Measurements from ENCODE around the gene SNX6.
"Not testable (repeated sequence)": the region's sequence is repeated elsewhere in the genome, so short reads cannot be mapped to it uniquely, and the experiment has no call there.

The SNX6 gene

DNA sequence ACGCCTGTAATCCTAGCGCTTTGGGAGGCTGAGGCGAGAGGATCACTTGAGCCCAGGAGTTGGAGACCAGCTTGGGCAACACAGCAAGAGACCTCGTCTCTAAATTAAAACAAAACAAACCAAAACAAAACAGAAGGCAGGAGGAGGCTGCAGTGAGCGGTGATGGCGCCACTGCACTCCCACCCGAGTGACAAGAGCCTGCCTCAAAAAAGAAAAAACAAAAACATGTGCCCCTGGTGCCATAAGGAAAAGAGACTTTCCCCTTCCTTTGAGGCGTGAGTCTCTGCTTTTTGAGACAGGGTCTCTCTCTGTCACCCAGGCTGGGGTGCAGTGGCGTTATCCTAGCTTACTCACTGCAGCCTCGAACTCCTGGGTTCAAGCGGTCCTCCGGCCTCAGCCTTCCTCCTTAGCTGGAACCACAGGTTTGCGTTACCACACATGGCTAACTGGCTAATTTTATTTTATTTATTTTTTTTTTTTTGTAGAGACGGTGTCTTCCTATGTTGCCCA, 81.4 kb downstream of the SNX6 start:
- Histone ChIP-seq H3K27ac (peak overlapping the region in 7 of 11 experiments; percentile 2 to 56 (median 25); a peak in 10 of 22 replicates), H3K4me1 (peaks cover 24 to 53% (median 42%) of the 10 kb centered on the region in 10 experiments), H3K4me2 (peak overlapping the region; percentile 48 to 80 (median 68)), H3K9ac (peak overlapping the region in 10 of 11 experiments; percentile 18 to 56 (median 42); a peak in 15 of 22 replicates), H3K27me3 (no peaks in the 10 kb centered on the region), H3K4me3 (peak overlapping the region in 2 of 10 experiments; percentile 22 to 29; a peak in 1 of 20 replicates), H3K9me3 (replicated peaks in 1 of 11) (no peaks in the 10 kb centered on the region), H4K20me1 (no peaks in the 10 kb centered on the region), H3K36me3 (no peaks in the 10 kb centered on the region)
- no peak for TF ChIP-seq Cebpa-rat (IDR thresholded peaks at IDR 0.05)

GRCh38 chr14:34547136-34547520, 82.8 kb downstream of the SNX6 start:
- H3K4me2 ChIP-seq; H3K9me3 ChIP-seq (replicated peaks in 1 of 11); H3K9ac ChIP-seq; H4K20me1 ChIP-seq; H3K27me3 ChIP-seq; H3K36me3 ChIP-seq; H3K27ac ChIP-seq; H3K4me3 ChIP-seq: not testable (repeated sequence)
- peaks cover 24 to 45% (median 39%) of the 10 kb centered on the region in 10 experiments for H3K4me1 ChIP-seq

DNA sequence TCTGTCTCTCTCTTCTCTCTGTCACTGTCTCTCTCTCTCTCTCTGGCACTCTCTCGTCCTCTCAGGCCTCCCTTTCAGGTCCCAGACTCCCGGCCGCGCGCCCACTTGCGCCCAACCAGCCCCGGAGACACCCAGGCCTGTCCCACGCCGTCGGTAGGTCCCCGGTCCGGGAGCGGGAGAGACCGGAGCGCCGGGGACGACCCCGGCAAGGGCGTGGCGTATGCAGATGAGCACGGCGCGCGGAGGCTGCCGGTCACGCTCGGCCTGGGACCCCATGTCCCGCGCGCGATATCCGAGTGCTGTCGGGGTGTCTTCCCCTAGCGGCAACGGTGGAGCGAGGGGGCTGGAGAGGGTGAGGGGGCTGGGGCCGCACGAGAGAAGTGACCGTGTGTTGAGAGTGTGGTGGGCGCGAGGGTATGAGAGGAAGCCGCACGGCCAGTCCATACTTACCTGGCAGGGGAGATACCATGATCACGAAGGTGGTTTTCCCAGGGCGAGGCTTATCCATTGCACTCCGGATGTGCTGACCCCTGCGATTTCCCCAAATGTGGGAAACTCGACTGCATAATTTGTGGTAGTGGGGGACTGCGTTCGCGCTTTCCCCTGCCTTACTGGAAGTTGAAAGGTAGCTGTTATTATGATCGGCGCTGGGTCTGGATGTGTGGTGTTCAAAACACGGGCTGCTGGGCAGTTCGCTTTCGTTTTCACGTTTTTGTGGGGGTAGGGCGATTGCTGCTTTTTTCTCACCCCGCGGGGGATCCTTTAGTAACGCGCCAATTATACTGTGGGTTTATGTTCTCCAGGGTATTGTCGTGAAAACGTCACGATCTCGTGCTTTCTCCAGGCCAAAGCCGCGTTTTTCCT, 83.4 kb downstream of the SNX6 start:
- not testable (repeated sequence) for H3K27ac ChIP-seq, H4K20me1 ChIP-seq, H3K9ac ChIP-seq

GRCh38 chr14:34540181-34541059, 89.5 kb downstream of the SNX6 start:
- Histone ChIP-seq H3K9ac (peak overlapping the region; percentile 86 to 99 (median 96)), H3K27ac (peak overlapping the region; percentile 84 to 98 (median 94)), H3K4me3 (peak overlapping the region; percentile 77 to 99 (median 95))

More for the DNA sequence above, 83.4 kb downstream of the SNX6 start:
- not testable (repeated sequence) for H3K4me2 ChIP-seq; H3K9me3 ChIP-seq (replicated peaks in 1 of 11); H3K36me3 ChIP-seq; H3K27me3 ChIP-seq; H3K4me3 ChIP-seq
- H3K4me1 ChIP-seq, result peaks cover 20 to 39% (median 36%) of the 10 kb centered on the region in 10 experiments

GRCh38 chr14:34539407-34540180, 90.4 kb downstream of the SNX6 start, which contains the start of gene EAPP:
EAPP (minus strand) TSS chr14:34539701; CDS start chr14:34539628, 73 bp downstream.
- H3K4me1 ChIP-seq, result peaks cover 11 to 24% (median 20%) of the 10 kb centered on the region in 10 experiments
- peak within 1 kb of the TSS; percentile 86 to 99 (median 96) for H3K9ac ChIP-seq
- no peaks in the 10 kb centered on the region for H3K9me3 ChIP-seq (replicated peaks in 1 of 11)
- H3K4me2 ChIP-seq, result peak within 1 kb of the TSS; percentile 72 to 99 (median 86)
- H3K27ac ChIP-seq, result peak within 1 kb of the TSS; percentile 84 to 98 (median 94)
- H4K20me1 ChIP-seq, result peaks cover 0 to 16% (median 0%) of the 10 kb centered on the region in 11 experiments; a peak in 6 of 22 replicates
- no peaks in the 10 kb centered on the region for H3K27me3 ChIP-seq
- peaks cover 11 to 34% (median 29%) of the 10 kb centered on the region in 11 experiments for H3K36me3 ChIP-seq
- TF ChIP-seq Cebpa-rat (IDR thresholded peaks at IDR 0.05), result no peak
- peak within 1 kb of the TSS; percentile 77 to 99 (median 95) for H3K4me3 ChIP-seq

More at GRCh38 chr14:34540181-34541059, 89.5 kb downstream of the SNX6 start:
- Histone ChIP-seq H3K36me3 (peaks cover 11 to 26% (median 22%) of the 10 kb centered on the region in 11 experiments), H4K20me1 (peaks cover 0 to 16% (median 0%) of the 10 kb centered on the region in 11 experiments; a peak in 6 of 22 replicates), H3K4me2 (peak overlapping the region; percentile 46 to 72 (median 62)), H3K4me1 (peaks cover 11 to 24% (median 20%) of the 10 kb centered on the region in 10 experiments)
- H3K27me3 ChIP-seq; H3K9me3 ChIP-seq (replicated peaks in 1 of 11): not testable (repeated sequence)

DNA sequence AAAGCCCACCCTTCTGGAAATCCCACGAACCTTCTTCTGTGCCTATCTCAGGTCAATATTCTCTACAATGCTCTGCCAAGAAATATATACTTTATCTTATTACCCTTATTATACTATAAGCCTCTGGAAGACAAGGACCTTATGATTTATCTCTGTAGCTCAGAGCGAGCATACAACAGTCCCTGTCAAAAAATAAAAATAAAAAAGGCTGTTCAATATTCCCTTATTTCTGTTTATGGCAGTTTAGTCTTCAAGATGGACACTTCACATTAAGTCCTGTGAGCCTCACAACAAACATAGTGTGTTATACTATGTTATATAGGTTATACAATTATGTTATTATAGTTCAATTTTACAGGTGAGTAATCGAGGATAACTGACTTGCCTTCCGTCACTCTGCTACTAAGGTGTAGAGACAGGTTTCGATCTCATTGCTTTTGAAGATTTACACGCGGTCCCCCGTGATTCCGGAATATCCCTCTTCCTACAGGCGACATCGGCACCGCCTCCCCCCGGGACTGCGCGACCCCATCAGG, 91.0 kb downstream of the SNX6 start:
- no peaks in the 10 kb centered on the region for H3K9me3 ChIP-seq (replicated peaks in 1 of 11)
- no peaks in the 10 kb centered on the region for H3K27me3 ChIP-seq
- H3K4me2 ChIP-seq, result peak overlapping the region; percentile 72 to 99 (median 86)
- H3K36me3 ChIP-seq, result peaks cover 13 to 41% (median 35%) of the 10 kb centered on the region in 11 experiments
- peaks cover 0 to 16% (median 0%) of the 10 kb centered on the region in 11 experiments; a peak in 6 of 22 replicates for H4K20me1 ChIP-seq
- H3K9ac ChIP-seq, result peak overlapping the region; percentile 86 to 99 (median 96)
- peak overlapping the region; percentile 77 to 99 (median 95) for H3K4me3 ChIP-seq
- peaks cover 11 to 24% (median 20%) of the 10 kb centered on the region in 10 experiments for H3K4me1 ChIP-seq
- TF ChIP-seq Cebpa-rat (IDR thresholded peaks at IDR 0.05), result no peak
- H3K27ac ChIP-seq, result peak overlapping the region; percentile 84 to 98 (median 94)

- peak overlapping the region; percentile 86 to 99 (median 96) for H3K9ac ChIP-seq
- peaks cover 21 to 49% (median 43%) of the 10 kb centered on the region in 11 experiments for H3K36me3 ChIP-seq
- peaks cover 0 to 16% (median 0%) of the 10 kb centered on the region in 11 experiments; a peak in 6 of 22 replicates for H4K20me1 ChIP-seq
- H3K9me3 ChIP-seq (replicated peaks in 1 of 11); H3K27me3 ChIP-seq: not testable (repeated sequence)
- peak overlapping the region; percentile 72 to 99 (median 86) for H3K4me2 ChIP-seq
- H3K4me1 ChIP-seq, result peaks cover 11 to 24% (median 20%) of the 10 kb centered on the region in 10 experiments
- peak overlapping the region in 3 of 11 experiments; percentile 94 to 98 (median 98); a peak in 4 of 22 replicates for H3K27ac ChIP-seq
- peak overlapping the region; percentile 77 to 99 (median 95) for H3K4me3 ChIP-seq
Observed at GRCh38 chr14:34538096-34538495, 91.9 kb downstream of the SNX6 start.

DNA sequence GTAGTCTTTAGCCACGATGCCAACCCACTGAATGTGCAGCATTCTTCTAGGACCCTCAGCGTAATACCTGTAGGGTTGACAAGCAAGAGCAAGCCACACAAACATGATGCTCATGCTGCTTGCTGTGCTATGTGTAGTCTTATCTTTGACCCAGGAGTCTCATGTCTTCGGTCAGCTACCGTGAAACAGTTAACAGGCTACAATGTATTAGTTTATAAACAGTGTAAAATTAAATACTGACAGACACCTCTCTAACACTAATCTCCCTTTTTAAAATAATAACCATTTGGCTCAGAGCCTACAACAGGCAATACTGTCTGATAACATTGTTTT, 92.3 kb downstream of the SNX6 start:
- H3K36me3 ChIP-seq, result peaks cover 25 to 54% (median 48%) of the 10 kb centered on the region in 11 experiments
- TF ChIP-seq Cebpa-rat (IDR thresholded peaks at IDR 0.05), result no peak
- 0 out of 22 replicates have a peak overlapping the region, but pooled peaks of 1 of the 11 experiments have one; percentile 98 for H3K27ac ChIP-seq
- H3K27me3 ChIP-seq, result no peaks in the 10 kb centered on the region
- peak overlapping the region in 1 of 10 experiments; percentile 95; a peak in 1 of 20 replicates for H3K4me3 ChIP-seq
- peaks cover 11 to 24% (median 20%) of the 10 kb centered on the region in 10 experiments for H3K4me1 ChIP-seq
- no peaks in the 10 kb centered on the region for H3K9me3 ChIP-seq (replicated peaks in 1 of 11)
- H4K20me1 ChIP-seq, result peaks cover 0 to 16% (median 0%) of the 10 kb centered on the region in 11 experiments; a peak in 6 of 22 replicates
- H3K9ac ChIP-seq, result peak overlapping the region in 8 of 11 experiments; percentile 5 to 99 (median 97); a peak in 5 of 22 replicates
- peak overlapping the region; percentile 72 to 99 (median 86); a peak in 21 of 22 replicates for H3K4me2 ChIP-seq
